LNCAP (cell line): Measurements from ENCODE around the gene MAF.

Source experiments
- TF ChIP-seq, protein P1 (sequence below): fragments of 450-650 bp; IDR thresholded peaks from 2 replicates; pipeline ENCODE4 v1.5.1; 2017; ENCODE audit warnings: mild to moderate bottlenecking

MAF gene

DNA sequence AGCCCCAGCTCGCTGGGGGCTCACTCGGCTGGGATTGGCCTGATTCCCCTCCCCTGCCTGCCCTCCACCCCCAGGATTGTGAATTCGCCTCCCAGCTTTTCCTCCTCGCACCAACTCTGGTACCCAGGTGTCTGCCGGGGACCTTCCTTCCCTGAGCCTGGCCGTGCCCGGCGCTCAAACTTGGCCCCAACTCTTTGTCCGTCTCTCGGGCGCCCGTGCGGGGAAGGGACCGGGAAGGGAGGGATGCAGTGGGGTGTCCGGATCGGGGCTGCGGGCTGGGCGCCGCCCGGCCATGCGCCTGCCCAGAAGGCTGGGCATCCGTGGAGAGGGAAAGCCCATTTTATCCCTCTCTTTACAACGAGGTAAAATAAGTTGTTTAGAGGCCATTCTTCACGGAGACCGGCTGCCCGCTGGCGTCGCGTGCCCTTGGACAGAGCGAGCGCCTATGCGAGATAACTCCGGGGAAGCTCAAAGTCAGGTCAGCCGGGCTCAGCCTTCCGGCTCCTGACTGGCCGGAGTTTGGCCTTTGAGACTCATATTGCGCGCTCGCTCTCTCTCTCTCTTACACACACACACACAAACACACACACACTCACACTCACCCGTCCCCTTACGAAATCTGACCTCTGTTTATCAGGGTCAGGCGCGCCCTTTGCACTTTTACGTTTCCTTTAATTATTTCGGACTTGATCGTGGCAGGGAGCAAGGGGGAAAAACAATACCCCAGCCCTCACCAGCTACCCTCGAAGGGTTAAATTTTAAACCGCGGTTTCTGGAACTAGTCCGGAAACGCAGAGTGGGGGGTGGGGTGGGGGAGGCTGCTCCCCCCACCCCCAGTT, 774 bp upstream of the MAF start:
- TF ChIP-seq, protein P1, sequence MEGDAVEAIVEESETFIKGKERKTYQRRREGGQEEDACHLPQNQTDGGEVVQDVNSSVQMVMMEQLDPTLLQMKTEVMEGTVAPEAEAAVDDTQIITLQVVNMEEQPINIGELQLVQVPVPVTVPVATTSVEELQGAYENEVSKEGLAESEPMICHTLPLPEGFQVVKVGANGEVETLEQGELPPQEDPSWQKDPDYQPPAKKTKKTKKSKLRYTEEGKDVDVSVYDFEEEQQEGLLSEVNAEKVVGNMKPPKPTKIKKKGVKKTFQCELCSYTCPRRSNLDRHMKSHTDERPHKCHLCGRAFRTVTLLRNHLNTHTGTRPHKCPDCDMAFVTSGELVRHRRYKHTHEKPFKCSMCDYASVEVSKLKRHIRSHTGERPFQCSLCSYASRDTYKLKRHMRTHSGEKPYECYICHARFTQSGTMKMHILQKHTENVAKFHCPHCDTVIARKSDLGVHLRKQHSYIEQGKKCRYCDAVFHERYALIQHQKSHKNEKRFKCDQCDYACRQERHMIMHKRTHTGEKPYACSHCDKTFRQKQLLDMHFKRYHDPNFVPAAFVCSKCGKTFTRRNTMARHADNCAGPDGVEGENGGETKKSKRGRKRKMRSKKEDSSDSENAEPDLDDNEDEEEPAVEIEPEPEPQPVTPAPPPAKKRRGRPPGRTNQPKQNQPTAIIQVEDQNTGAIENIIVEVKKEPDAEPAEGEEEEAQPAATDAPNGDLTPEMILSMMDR: no peak

DNA sequence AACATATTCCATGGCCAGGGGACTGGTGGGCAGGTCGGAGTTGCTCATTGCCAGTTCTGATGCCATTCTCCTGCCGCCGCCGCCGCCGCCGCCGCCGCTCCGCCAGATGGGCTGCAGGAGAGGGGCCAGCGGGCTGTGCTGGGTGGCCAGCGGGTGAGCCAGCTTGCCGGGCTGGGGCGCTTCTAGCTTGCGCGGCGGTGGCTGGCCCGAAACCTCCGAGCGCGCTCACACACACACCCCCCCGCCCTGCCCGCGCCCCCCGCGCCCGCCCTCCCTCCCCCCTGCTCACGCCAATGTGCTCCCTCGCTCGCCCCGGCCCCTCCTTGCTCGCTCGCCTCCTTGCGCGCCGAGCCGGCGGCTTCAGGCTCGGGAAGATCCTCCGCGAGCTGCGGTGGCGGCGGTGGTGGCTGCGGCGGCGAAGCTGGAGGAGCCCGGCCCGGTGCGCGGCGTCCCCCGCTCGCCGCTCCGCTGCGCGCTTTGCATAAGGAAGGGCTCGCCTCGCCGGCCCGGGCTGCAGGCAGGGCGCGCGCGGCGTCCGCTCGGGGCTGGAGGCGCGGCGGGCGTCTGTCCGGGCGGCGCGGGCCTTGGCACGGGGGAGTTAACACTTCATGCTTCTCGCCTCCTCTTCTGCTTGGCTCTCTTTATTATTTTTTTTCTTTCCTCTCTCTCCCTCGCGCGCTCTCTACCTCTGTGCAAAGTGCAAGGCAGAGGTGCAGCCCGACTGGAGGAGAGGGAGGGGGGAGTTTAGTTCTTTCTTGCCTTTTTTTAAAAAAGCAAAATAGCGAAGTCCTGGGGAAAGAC, 500 bp downstream of the MAF start:
- TF ChIP-seq, protein P1: no peak

DNA sequence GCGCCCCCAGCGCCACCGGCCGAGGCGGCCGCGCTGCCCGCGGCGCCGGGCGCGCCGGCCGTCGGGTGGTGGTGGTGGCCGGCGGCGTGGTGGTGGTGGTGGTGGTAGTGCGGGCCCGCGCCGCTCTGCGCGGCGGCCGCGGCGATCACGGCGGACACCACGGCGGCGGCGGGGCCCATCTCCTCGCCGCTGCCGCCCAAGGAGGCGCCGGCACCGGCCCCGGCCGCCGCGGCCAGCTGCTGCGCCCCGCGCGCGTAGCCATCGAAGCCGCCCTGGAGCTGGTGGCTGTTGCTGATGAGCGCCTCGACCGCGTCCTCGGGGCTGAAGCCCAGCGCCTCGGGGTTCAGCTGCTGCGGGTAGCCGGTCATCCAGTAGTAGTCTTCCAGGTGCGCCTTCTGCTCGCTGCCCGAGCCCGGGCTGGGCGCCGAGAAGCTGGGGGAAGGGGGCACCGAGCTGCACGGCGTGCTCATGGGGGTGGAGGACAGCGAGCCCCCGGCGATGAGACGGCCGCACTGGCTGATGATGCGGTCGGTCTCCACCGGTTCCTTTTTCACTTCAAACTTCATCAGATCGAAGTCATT, 1.2 kb downstream of the MAF start:
- TF ChIP-seq, protein P1: no peak

DNA sequence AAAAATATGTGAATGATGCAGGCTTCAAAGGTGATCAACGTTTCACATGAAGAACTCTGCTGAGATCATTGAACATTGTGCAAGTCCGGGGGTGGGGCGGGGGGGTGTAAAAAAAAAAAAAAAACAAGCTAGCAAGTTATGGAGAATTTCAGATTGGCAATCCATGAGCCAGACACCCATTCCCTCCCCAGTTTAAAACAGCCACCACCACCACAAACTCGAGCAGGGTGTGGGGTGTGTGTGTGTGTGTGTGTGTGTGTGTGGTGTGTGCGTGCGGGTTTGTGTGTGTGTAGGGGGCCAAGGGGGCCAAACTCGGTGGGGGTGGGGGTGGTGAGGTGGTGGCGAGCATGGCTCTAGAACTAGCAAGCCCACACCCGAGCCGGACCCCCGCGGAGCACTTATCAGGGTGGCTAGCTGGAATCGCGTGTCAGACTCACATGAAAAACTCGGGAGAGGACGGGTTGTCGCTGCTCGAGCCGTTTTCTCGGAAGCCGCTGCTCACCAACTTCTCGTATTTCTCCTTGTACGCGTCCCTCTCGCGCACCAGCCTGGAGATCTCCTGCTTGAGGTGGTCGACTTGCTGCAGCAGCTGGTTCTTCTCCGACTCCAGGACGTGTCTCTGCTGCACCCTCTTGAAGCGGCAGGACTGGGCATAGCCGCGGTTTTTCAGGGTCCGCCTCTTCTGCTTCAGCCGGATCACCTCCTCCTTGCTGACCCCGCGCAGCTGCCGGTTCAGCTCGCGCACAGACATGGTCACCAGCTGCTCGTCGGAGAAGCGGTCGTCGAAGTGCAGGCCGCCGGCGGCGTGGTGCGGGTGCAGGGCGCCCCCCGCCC, 2.0 kb downstream of the MAF start:
- TF ChIP-seq, protein P1: no peak

DNA sequence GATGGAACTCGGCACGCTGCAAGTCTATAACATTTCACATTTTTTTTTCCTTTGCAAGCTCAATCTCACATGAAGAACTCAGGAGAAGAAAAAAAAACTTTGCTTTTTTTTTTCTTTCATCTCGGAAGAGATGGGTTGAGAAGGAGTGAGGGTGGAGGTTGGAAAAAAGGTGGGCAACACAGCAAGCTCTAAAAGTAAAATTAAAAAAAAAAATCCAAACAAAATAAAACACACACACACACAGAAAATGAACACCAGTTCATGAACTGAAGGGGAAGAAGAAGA, 2.5 kb downstream of the MAF start:
- TF ChIP-seq, protein P1: no peak

DNA sequence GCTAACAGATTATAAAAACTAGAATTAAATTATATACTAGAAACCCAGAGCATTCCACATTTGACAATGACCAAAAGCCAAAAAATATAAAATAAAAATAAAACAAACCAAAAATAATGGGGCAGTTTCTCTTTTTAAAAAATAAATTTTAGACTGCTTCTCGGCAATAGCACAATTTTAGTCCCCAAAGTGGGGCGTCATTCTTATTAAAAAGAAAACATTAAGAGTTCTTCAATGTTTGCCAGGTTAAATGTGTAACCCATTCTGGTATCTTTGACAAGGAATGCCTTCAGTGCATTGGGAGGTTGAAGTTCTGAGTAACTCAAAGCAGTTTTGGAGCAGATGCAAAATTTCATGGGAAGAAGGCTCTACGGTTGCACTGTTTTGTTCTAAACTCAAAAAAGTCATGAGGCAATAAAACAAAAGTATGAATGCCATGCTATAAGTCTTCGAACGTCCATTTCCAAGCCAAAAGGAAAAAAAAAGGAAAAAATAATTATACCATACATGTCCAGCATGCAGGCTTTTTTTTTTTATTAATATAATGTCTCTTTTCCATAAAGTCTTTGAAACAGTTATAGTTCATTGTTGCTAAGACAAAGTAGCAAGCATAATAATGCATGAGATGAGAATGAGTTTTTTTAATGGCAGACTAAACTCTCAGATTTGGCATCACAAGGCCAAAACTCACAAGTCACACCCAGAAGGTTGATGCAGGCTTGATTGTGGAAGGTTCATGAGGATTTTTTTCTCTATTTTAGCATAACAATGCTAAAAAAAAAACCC, 3.1 kb downstream of the MAF start:
- TF ChIP-seq, protein P1: no peak
